NCI-H2081 (cell line): ENCODE measurements around the gene ZNF790.

Experiments
- DNase-seq, 2 experiments: peaks; one replicate each; lab custom pipeline; 2025; lab: John Stamatoyannopoulos, UW

Gene ZNF790

GRCh38 chr19:36772311-36773222, 65.6 kb downstream of the ZNF790 start, which contains the start of gene ZNF850:
TSS of gene ZNF850 (minus strand) at chr19:36772807. CDS start at chr19:36762606, 10,201 bp downstream.
- DNase-seq: peak; percentile 89 to 93

- DNase-seq: peak; percentile 51 to 64
Observed at GRCh38 chr19:36771261-36772231, 66.6 kb downstream of the ZNF790 start.
